ENCODE measurements around the gene DQX1.

Gene DQX1

DNA sequence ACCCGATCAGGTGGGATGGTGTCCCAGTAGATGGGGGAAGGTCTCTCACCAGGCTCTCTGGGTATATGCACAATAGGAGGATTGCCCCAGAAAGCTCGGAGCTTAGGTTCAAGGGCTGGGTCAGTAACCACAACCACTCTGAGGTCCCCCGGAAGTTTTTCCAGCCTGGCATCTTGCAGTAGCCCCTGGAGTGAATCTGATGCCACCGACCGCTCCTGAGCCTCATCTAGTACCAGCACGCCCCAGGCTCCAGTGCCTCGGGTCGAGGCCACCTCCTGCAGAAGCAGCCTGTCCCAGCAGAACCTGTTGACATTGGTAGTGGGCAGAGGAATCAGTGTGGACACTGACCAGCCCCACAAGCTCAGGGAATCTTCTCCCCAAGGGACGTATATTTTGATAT lies 2.0 kb downstream of the DQX1 start:
- Histone ChIP-seq H3K4me1 (ENCODE audit: low read depth, poor library complexity, severe bottlenecking) (peaks cover 10% of the 10 kb centered on the region), H3K4me2 (no peak overlapping the region), H3K27me3 (ENCODE audit: insufficient read depth, low read depth) (peaks cover 15% of the 10 kb centered on the region; the same call in 1 of the 2 replicates), H3K27ac (no peak overlapping the region), H3K79me2 (ENCODE audit: insufficient read depth, low read depth) (peaks cover 18% of the 10 kb centered on the region), H4K20me1 (ENCODE audit: insufficient read depth) (no peaks in the 10 kb centered on the region), H3K4me3 (IDR thresholded peaks at IDR 0.05; ENCODE audit: insufficient read depth, low read depth, low read length) (no peak overlapping the region), H3K36me3 (ENCODE audit: insufficient read depth) (peaks cover 4% of the 10 kb centered on the region; the same call in 1 of the 2 replicates), H3K9ac (no peak overlapping the region), H2AFZ (ENCODE audit: low read depth) (no peak overlapping the region)
- TF ChIP-seq, protein P1, sequence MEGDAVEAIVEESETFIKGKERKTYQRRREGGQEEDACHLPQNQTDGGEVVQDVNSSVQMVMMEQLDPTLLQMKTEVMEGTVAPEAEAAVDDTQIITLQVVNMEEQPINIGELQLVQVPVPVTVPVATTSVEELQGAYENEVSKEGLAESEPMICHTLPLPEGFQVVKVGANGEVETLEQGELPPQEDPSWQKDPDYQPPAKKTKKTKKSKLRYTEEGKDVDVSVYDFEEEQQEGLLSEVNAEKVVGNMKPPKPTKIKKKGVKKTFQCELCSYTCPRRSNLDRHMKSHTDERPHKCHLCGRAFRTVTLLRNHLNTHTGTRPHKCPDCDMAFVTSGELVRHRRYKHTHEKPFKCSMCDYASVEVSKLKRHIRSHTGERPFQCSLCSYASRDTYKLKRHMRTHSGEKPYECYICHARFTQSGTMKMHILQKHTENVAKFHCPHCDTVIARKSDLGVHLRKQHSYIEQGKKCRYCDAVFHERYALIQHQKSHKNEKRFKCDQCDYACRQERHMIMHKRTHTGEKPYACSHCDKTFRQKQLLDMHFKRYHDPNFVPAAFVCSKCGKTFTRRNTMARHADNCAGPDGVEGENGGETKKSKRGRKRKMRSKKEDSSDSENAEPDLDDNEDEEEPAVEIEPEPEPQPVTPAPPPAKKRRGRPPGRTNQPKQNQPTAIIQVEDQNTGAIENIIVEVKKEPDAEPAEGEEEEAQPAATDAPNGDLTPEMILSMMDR (conservative IDR thresholded peaks at IDR 0.05; ENCODE audit: low read depth, low read length), result no peak

DNA sequence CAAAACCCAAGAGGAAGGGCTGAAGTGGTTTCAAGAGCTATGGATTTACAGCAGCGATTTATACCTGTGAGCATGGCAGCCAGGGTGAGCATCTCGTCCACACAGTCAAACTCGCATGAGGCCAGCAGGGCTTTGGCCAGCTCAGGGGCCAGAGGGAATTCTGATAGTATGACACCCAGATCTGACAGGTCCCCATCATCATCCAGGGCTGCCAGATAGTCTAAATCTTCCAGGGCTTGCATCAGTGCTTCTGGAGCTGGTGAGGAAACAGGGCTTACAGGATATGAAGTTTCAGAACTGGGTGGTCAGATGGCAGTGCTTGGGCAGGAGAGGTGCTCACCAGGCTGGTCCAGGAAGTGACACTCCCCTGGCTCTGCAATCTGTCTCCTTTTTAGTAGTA lies 3.5 kb downstream of the DQX1 start:
- peaks cover 4% of the 10 kb centered on the region; the same call in 1 of the 2 replicates for H3K36me3 ChIP-seq (ENCODE audit: insufficient read depth)
- H2AFZ ChIP-seq (ENCODE audit: low read depth), result no peak overlapping the region
- H3K27me3 ChIP-seq (ENCODE audit: insufficient read depth, low read depth), result peaks cover 27% of the 10 kb centered on the region; the same call in 1 of the 2 replicates
- peaks cover 3% of the 10 kb centered on the region; the same call in 1 of the 2 replicates for H3K79me2 ChIP-seq (ENCODE audit: insufficient read depth, low read depth)
- no peak overlapping the region for H3K4me3 ChIP-seq (IDR thresholded peaks at IDR 0.05; ENCODE audit: insufficient read depth, low read depth, low read length)
- no peaks in the 10 kb centered on the region for H3K4me1 ChIP-seq (ENCODE audit: low read depth, poor library complexity, severe bottlenecking)
- no peak overlapping the region for H3K27ac ChIP-seq
- H3K9ac ChIP-seq, result no peak overlapping the region
- TF ChIP-seq, protein P1 (conservative IDR thresholded peaks at IDR 0.05; ENCODE audit: low read depth, low read length), result no peak
- no peaks in the 10 kb centered on the region for H4K20me1 ChIP-seq (ENCODE audit: insufficient read depth)
- H3K4me2 ChIP-seq, result no peak overlapping the region

DNA sequence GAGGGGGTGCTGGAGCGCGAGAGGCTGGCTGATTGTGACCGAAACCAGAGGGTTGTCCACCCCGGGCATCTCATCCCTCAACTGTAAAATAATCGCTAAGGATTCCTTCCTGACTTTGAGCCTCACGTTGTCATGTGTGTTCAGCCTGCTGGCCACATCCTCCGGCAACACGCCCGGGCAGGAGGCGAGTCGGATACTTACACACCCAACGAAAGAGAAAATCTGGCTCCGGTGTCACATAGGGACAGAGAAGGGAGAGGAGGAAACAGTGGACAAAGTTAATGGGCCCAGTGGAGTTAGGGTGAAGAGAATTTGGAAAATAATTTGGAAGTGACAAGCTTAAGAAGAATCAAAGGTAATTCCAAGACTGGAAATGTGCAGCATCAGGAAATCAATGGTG lies 9.4 kb downstream of the DQX1 start:
- H2AFZ ChIP-seq (ENCODE audit: low read depth), result no peak overlapping the region
- H3K27me3 ChIP-seq (ENCODE audit: insufficient read depth, low read depth), result peaks cover 56% of the 10 kb centered on the region
- H3K36me3 ChIP-seq (ENCODE audit: insufficient read depth), result no peaks in the 10 kb centered on the region
- peaks cover 4% of the 10 kb centered on the region for H3K4me1 ChIP-seq (ENCODE audit: low read depth, poor library complexity, severe bottlenecking)
- H3K4me3 ChIP-seq (IDR thresholded peaks at IDR 0.05; ENCODE audit: insufficient read depth, low read depth, low read length), result no peak overlapping the region
- no peaks in the 10 kb centered on the region for H3K79me2 ChIP-seq (ENCODE audit: insufficient read depth, low read depth)
- no peak overlapping the region for H3K4me2 ChIP-seq
- H3K9ac ChIP-seq, result no peak overlapping the region
- no peak overlapping the region for H3K27ac ChIP-seq
- TF ChIP-seq, protein P1 (conservative IDR thresholded peaks at IDR 0.05; ENCODE audit: low read depth, low read length), result no peak
- no peaks in the 10 kb centered on the region for H4K20me1 ChIP-seq (ENCODE audit: insufficient read depth)

DNA sequence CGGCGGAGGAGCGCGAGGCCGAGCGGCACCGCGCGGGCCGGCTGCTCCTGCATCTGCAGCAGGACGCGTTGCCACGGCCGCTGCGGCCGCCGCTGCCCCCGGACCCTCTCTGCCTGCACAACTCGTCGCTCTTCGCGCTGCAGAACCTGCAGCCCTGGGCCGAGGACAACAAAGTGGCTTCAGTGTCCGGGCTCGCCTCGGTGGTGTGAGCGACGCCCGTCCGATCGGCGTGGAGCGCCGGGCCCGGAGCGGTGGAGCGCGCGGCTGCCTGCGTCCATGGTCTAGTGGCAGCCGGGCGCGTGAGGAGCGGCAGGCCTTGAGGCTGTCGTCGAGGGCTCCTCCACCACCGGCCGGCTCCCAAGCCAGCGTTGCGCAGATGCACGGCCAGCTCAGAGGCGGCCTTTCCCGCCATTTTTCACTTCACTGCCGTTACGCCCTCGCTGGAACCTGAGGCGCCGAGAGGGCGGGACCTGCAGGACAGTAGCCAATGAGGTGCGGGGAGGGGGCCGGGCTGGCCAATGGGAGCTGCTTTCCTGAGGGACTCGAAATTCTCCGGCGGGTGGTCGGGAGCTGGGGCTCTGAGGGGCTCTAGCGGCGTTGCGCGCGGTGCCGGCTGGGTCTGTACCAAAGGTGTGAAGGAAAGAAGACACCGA lies 9.9 kb downstream of the DQX1 start:
- Histone ChIP-seq H3K27me3 (ENCODE audit: insufficient read depth, low read depth) (peaks cover 60% of the 10 kb centered on the region), H3K4me1 (ENCODE audit: low read depth, poor library complexity, severe bottlenecking) (peaks cover 4% of the 10 kb centered on the region), H4K20me1 (ENCODE audit: insufficient read depth) (no peaks in the 10 kb centered on the region), H3K27ac (no peak overlapping the region), H3K9ac (no peak overlapping the region), H3K4me3 (IDR thresholded peaks at IDR 0.05; ENCODE audit: insufficient read depth, low read depth, low read length) (no peak overlapping the region), H2AFZ (ENCODE audit: low read depth) (no peak overlapping the region), H3K79me2 (ENCODE audit: insufficient read depth, low read depth) (no peaks in the 10 kb centered on the region), H3K4me2 (no peak overlapping the region), H3K36me3 (ENCODE audit: insufficient read depth) (no peaks in the 10 kb centered on the region)
- TF ChIP-seq, protein P1 (conservative IDR thresholded peaks at IDR 0.05; ENCODE audit: low read depth, low read length), result no peak

Data from KMS-11 (cell line).